IPS-11a (cell line): ENCODE measurements around the gene P2RY1.
"Not testable (repeated sequence)": the region's sequence is repeated elsewhere in the genome, so short reads cannot be mapped to it uniquely, and the experiment has no call there.

Experiments used
- H3K4me3 ChIP-seq: one replicate; pipeline ENCODE4 v1.5.1; 2013; ENCODE audit warnings: low read depth, low read length, control low read depth

The P2RY1 gene

DNA sequence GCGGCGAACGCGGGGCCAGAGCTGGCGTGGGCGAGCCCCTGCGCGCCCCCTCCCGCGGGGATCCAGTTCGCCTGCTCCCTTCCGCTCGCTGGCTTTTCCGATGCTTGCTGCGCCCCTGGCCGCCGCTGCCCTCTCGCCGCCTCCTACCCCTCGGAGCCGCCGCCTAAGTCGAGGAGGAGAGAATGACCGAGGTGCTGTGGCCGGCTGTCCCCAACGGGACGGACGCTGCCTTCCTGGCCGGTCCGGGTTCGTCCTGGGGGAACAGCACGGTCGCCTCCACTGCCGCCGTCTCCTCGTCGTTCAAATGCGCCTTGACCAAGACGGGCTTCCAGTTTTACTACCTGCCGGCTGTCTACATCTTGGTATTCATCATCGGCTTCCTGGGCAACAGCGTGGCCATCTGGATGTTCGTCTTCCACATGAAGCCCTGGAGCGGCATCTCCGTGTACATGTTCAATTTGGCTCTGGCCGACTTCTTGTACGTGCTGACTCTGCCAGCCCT is 721 bp downstream of the P2RY1 start:
- H3K4me3 ChIP-seq: peak overlapping the region; percentile 79

GRCh38 chr3:152836269-152836668 is 1.3 kb downstream of the P2RY1 start:
- H3K4me3 ChIP-seq: peak overlapping the region; percentile 79

GRCh38 chr3:152839511-152839910 is 4.6 kb downstream of the P2RY1 start:
- H3K4me3 ChIP-seq: no peak overlapping the region

DNA sequence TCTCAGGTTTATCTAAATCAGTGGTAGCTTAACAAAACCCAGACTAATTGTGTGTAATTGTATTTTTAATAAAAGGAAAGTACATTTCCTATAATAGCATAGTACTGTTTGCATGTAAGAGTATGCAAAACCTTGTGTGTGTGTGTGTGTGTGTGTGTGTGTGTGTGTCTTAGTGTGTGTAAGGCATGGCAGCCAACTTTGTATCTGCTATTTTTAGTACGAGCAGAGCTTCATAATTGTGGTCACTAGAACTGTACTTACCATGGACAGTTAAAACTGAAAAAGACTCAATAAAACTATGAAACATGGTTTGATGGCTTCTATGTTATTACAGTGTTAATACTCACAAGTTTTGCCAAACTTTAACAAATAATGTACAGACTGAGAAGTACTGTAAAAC is 6.2 kb downstream of the P2RY1 start:
- no peak overlapping the region for H3K4me3 ChIP-seq

GRCh38 chr3:152842413-152842812 is 7.5 kb downstream of the P2RY1 start:
- H3K4me3 ChIP-seq: no peak overlapping the region

- no peak overlapping the region for H3K4me3 ChIP-seq
These were observed 9.0 kb downstream of the P2RY1 start for GRCh38 chr3:152843955-152844354.

DNA sequence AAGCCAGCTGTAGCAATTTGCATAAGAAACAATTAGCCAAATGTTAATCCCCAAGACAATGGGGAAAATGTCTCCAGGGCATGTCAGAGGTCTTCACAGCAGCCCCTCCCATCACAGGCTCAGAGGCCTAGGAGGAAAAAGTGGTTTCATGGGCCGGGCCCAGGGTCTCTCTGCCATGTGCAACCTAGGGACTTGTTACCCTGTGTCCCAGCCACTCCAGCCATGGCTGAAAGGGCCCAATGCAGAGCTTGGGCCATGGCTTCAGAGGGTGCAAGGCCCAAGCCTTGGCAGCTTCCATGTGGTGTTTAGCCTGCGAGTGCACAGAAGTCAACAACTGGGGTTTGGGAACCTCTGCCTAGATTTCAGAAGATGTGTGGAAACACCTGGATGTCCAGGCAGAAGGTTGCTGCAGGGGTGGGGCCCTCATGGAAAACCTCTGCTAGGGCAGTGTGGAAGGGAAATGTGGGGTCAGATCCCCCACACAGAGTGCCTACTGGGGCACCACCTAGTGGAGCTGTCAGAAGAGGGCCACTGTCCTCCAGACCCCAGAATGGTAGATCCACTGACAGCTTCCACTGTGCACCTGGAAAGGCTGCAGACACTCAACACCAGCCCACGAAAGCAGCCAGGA is 11.8 kb downstream of the P2RY1 start:
- not testable (repeated sequence) for H3K4me3 ChIP-seq

GRCh38 chr3:152847599-152847998 is 12.7 kb downstream of the P2RY1 start:
- H3K4me3 ChIP-seq: not testable (repeated sequence)

- H3K4me3 ChIP-seq: no peak overlapping the region
These were observed 15.2 kb downstream of the P2RY1 start for GRCh38 chr3:152849996-152850578.

- H3K4me3 ChIP-seq: no peak overlapping the region
These were observed 18.3 kb downstream of the P2RY1 start for GRCh38 chr3:152853196-152853595.

- no peak overlapping the region for H3K4me3 ChIP-seq
These were observed 22.2 kb downstream of the P2RY1 start for GRCh38 chr3:152857082-152857481.

- H3K4me3 ChIP-seq: no peak overlapping the region
These were observed 23.4 kb downstream of the P2RY1 start for GRCh38 chr3:152858170-152858800.

GRCh38 chr3:152860736-152861135 is 25.8 kb downstream of the P2RY1 start:
- H3K4me3 ChIP-seq: no peak overlapping the region

- H3K4me3 ChIP-seq: no peak overlapping the region
These were observed 30.8 kb downstream of the P2RY1 start for GRCh38 chr3:152865668-152866245.

DNA sequence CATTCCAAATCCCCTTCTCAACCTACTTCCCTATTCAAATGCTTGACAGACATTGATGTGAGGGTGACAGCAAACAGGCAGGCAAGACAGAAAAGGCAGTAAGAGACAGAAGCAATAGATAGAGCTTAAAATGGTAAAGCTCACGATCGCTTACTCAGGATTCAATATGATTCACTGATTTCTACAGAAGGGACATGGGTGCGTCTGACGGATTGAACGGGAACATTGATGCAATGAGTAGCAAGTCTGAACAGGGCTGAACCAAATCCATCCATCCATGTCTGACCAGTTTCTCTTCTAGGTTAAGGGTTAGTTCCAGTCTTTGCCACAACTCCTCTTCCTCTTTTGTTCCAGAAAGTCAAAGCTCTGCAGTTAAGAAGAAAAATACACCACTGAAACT is 35.1 kb downstream of the P2RY1 start:
- H3K4me3 ChIP-seq: no peak overlapping the region

DNA sequence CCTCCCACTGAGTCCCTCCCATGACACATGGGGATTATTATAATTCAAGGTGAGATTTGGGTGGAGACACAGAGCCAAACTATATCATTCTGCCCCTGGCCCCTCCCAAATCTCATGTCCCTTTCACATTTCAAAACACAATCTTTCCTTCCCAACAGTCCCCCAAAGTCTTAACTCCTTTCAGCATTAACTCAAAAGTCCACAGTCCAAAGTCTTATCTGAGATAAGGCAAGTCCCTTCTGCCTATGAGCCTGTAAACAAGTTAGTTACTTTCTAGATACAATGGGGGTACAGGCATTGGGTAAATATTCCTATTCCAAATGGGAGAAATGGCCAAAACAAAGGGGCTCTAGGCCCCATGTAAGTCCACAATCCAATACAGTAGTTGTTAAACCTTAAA is 38.4 kb downstream of the P2RY1 start:
- not testable (repeated sequence) for H3K4me3 ChIP-seq

DNA sequence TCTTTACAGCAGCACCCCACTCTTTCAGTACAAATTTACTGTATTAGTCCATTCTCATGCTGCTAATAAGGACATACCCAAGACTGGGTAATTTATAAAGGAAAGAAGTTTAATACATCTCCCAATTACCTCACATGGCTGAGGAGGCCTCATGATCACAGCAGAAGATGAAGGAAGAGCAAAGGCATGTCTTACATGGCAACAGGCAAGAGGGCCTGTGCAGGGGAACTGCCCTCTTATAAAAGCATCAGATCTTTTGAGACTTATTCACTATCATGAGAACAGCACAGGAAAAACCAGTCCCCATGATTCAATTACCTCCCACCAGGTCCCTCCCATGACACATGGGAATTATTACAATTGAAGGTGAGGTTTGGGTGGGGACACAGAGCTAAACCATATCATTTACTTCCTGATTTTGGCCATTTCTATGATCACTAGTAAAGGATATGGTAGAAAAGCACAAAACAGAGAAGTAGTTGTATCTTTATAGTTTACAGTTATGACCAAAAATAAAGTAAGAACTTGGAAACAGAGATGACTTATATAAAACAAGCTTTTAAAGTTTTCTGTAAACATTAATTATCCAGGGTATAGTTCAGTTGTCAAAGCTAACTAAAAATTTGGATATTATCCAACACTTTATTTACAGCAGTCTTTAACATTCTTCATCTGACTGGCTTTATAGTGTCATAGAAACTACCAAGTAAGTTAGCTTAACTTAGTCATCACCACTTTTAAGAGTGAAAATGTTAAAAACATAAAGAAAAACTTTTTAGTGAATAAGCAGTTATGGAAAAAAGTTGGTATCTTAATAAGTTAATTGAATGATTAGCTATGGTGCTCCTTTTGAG is 40.2 kb downstream of the P2RY1 start:
- no peak overlapping the region for H3K4me3 ChIP-seq

GRCh38 chr3:152879130-152879789 is 44.3 kb downstream of the P2RY1 start:
- H3K4me3 ChIP-seq: no peak overlapping the region

- H3K4me3 ChIP-seq: no peak overlapping the region
These were observed 44.9 kb downstream of the P2RY1 start for GRCh38 chr3:152879790-152880174.

GRCh38 chr3:152885076-152885475 is 50.1 kb downstream of the P2RY1 start:
- H3K4me3 ChIP-seq: no peak overlapping the region
